ENCODE data around the gene DHX38.

GRCh38 chr16:72123426-72123825 is 29.8 kb downstream of the DHX38 start:
- TF ChIP-seq CTCF (conservative IDR thresholded peaks at IDR 0.05; ENCODE audit: low read length) (no peak), EZH2phosphoT487 (IDR thresholded peaks at IDR 0.05; ENCODE audit: borderline replicate concordance) (no peak)

Data from Loucy (cell line).